Measurements from ENCODE around the gene RCE1.

The RCE1 gene

GRCh38 chr11:66843776-66844495 is 695 bp downstream of the RCE1 start:
- no peak for DNase-seq (ENCODE audit: low read depth, low spot score)
- peak overlapping the region; percentile 98 for H3K4me3 ChIP-seq (ENCODE audit: low read depth, low read length)
- CTCF ChIA-PET = interaction anchor here (0.6 to 2.0 kb wide), 9 partner anchors 8 to 418 kb away, joined by 3 to 8 read pairs (median 5); no protein-coding TSS in a partner anchor
- TF ChIP-seq, protein P1, sequence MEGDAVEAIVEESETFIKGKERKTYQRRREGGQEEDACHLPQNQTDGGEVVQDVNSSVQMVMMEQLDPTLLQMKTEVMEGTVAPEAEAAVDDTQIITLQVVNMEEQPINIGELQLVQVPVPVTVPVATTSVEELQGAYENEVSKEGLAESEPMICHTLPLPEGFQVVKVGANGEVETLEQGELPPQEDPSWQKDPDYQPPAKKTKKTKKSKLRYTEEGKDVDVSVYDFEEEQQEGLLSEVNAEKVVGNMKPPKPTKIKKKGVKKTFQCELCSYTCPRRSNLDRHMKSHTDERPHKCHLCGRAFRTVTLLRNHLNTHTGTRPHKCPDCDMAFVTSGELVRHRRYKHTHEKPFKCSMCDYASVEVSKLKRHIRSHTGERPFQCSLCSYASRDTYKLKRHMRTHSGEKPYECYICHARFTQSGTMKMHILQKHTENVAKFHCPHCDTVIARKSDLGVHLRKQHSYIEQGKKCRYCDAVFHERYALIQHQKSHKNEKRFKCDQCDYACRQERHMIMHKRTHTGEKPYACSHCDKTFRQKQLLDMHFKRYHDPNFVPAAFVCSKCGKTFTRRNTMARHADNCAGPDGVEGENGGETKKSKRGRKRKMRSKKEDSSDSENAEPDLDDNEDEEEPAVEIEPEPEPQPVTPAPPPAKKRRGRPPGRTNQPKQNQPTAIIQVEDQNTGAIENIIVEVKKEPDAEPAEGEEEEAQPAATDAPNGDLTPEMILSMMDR (IDR thresholded peaks at IDR 0.05; ENCODE audit: insufficient read depth, low read length, missing control alignments) = no peak
- POLR2A ChIA-PET = interaction anchor here (0.5 to 1.9 kb wide), 4 partner anchors 12 to 162 kb away, joined by 3 to 8 read pairs (median 4); no protein-coding TSS in a partner anchor

DNA sequence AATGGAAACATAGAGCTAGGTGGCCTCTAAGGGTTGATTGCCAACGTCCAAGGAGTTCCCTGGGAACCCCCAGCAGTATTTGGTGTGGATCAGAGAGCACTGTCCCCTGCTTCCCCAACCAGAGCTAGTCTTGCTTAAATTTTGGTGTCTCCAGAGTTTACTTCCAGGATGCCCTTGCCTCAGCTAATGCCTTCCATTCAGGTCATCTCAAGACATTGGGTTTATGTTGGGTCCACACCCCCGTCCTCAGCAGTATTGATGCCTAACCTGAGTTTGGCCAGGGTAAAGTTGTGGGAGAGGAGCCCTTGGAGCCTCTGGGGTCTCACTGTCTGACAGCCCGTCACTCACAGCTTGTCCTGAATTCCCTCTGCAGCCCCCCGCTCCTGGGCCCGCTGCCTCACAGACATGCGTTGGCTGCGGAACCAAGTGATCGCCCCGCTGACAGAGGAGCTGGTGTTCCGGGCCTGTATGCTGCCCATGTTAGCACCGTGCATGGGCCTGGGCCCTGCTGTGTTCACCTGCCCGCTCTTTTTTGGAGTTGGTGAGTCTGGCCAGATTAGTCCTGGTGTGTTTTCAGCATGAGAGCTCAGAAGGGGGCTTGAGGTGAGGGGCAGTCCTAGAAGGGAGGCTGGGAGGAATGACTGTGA is 1.4 kb downstream of the RCE1 start:
- POLR2A ChIA-PET = interaction anchor here (1.9 kb wide), 1 partner anchor 11 kb away, joined by 8 read pairs; no protein-coding TSS in a partner anchor
- TF ChIP-seq, protein P1 (IDR thresholded peaks at IDR 0.05; ENCODE audit: insufficient read depth, low read length, missing control alignments) = no peak
- peak overlapping the region; percentile 98 for H3K4me3 ChIP-seq (ENCODE audit: low read depth, low read length)
- no peak for DNase-seq (ENCODE audit: low read depth, low spot score)
- CTCF ChIA-PET = interaction anchor here (0.7 to 1.6 kb wide), 4 partner anchors 9 to 41 kb away, joined by 3 to 5 read pairs (median 5); no protein-coding TSS in a partner anchor

- TF ChIP-seq, protein P1 (IDR thresholded peaks at IDR 0.05; ENCODE audit: insufficient read depth, low read length, missing control alignments) = no peak
- DNase-seq (ENCODE audit: low read depth, low spot score) = no peak
- H3K4me3 ChIP-seq (ENCODE audit: low read depth, low read length) = no peak overlapping the region
- POLR2A ChIA-PET = no interaction called here
- CTCF ChIA-PET = interaction anchor here (0.7 to 1.3 kb wide), 5 partner anchors 10 to 151 kb away, joined by 3 to 5 read pairs (median 3); no protein-coding TSS in a partner anchor
Observed at GRCh38 chr11:66845143-66845875, 2.1 kb downstream of the RCE1 start.

GRCh38 chr11:66845876-66846212 is 2.6 kb downstream of the RCE1 start:
- H3K4me3 ChIP-seq (ENCODE audit: low read depth, low read length) = no peak overlapping the region
- POLR2A ChIA-PET = no interaction called here
- CTCF ChIA-PET = interaction anchor here (1.2 to 1.3 kb wide), 3 partner anchors 10 to 152 kb away, joined by 3 to 4 read pairs (median 3); no protein-coding TSS in a partner anchor
- no peak for DNase-seq (ENCODE audit: low read depth, low spot score)
- TF ChIP-seq, protein P1 (IDR thresholded peaks at IDR 0.05; ENCODE audit: insufficient read depth, low read length, missing control alignments) = no peak

DNA sequence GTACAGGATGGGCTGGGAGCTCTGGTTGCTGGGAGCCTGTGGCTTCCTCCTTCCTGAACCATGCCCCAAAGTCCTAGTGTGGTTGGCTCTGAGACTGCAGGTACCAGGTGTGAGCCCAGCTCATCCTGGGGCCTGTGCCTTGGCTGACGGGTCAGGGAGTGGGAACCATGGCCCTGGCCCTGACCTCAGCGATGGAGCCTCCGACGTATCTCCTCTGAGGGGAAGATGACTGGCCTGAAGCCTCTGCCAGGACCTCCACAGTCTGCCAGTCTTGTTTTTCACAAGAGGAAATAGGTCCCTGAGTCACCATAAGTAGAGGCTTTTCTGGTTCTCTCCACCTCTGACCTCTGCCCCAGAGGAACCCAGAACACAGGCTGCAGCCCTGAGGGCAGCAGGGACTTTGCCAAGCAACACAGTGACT is 3.4 kb downstream of the RCE1 start:
- TF ChIP-seq, protein P1 (IDR thresholded peaks at IDR 0.05; ENCODE audit: insufficient read depth, low read length, missing control alignments) = no peak
- POLR2A ChIA-PET = no interaction called here
- CTCF ChIA-PET = interaction anchor here (1.3 kb wide), 2 partner anchors 9 to 130 kb away, joined by 3 to 4 read pairs; no protein-coding TSS in a partner anchor
- H3K4me3 ChIP-seq (ENCODE audit: low read depth, low read length) = no peak overlapping the region
- no peak for DNase-seq (ENCODE audit: low read depth, low spot score)
